Islet of Langerhans (tissue), 1 donor: Measurements from ENCODE around the gene SV2C.
"Not testable (repeated sequence)": the region's sequence is repeated elsewhere in the genome, so short reads cannot be mapped to it uniquely, and the experiment has no call there.

Source experiments
- FAIRE-seq: peaks from one replicate; lab custom pipeline; 2011; peaks lifted over from hg19 to GRCh38; lab: Jason Lieb, UNC

Gene SV2C, protein sequence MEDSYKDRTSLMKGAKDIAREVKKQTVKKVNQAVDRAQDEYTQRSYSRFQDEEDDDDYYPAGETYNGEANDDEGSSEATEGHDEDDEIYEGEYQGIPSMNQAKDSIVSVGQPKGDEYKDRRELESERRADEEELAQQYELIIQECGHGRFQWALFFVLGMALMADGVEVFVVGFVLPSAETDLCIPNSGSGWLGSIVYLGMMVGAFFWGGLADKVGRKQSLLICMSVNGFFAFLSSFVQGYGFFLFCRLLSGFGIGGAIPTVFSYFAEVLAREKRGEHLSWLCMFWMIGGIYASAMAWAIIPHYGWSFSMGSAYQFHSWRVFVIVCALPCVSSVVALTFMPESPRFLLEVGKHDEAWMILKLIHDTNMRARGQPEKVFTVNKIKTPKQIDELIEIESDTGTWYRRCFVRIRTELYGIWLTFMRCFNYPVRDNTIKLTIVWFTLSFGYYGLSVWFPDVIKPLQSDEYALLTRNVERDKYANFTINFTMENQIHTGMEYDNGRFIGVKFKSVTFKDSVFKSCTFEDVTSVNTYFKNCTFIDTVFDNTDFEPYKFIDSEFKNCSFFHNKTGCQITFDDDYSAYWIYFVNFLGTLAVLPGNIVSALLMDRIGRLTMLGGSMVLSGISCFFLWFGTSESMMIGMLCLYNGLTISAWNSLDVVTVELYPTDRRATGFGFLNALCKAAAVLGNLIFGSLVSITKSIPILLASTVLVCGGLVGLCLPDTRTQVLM

DNA sequence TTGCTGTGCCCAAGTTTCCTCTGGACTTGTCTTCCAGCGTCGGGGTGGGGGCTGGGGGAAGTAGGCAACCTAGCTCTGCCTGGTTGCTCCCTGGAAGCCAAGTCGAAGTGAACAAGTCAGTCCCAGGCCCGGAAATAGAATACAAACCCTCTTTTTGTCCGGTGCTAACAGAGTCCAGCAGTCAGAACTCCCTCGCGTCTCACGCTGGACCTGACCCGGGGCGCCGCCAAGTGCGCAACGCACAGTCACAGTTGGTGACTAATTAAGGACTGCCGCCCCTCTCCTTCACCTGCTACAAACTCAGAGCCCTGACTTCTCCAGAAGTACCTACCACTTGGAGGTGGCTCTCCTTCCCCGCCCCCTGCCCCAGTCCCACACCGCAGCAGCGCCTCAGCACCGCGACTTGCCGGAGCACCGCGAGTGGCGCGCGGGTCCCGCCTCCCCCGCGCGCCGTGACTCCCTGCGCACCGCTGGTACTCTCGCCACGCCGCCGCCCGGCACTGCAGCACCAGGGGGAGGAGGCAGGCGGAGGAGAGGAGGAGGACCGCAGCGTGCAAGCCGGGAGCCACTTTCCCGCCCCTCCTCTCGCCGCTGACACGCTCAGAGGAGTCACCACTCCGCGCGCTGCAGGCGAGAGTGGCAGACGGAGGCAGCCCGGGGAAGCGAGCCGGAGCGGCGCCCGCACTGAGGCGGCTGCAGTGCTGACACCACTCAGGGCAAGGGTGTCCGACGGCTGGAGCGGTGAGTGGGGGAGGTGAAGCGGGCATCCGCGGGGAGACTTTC, at the start of gene SV2C:
Gene SV2C, plus strand, starts transcription at position 612 of the 783 bp plus-strand sequence. CDS start 48,368 bp downstream, outside the sequence.
- no peak for FAIRE-seq

DNA sequence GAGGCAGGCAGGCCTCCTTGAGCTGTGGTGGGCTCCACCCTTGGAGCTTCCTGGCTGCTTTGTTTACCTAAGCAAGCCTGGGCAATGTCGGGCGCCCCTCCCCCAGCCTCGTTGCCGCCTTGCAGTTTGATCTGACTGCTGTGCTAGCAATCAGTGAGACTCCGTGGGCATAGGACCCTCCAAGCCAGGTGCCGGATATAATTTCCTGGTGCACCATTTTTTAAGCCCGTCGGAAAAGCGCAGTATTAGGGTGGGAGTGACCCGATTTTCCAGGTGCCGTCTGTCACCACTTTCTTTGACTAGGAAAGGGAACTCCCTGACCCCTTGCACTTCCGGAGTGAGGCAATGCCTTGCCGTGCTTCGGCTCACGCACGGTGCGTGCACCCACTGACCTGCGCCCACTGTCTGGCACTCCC, 45.4 kb upstream of the SV2C start:
- not testable (repeated sequence) for FAIRE-seq

DNA sequence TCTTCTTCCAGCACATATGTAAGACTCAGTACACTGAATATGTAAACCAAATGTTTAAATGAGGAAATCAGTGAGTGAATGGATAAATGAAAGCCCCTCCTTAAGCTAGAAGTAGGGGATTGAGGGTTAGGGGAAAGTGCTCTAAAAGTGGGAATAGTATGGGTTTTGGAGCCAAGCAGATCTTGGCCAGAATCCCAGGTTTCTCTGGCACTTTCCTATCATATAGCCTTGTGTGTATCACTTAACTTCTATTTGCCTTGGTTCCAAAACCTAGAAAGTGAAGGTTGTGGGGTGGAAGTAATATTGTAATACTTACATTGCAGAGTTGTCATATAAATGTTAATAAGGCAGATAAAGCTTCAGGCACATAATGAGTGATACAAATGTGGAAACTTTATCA, 45.0 kb upstream of the SV2C start:
- FAIRE-seq: no peak

DNA sequence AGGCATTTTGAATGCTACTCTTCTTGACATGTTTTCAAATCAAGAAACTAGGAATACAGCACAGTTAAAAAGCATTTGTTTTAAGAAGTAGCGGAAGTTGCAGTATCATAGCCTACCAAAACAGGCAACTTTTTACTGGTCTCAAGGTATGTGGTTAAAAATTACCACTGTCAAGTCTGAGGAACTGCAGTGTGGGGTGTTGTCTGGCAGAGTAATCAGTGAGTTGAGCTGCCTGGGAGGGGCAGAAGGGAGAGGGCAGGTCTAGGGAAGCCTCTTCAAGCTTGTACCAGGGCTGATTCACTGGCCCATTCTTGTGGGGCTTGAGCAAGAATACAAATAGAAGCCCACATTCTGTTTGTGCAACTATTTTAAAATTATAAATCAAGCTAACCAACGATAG, 42.4 kb upstream of the SV2C start:
- no peak for FAIRE-seq

DNA sequence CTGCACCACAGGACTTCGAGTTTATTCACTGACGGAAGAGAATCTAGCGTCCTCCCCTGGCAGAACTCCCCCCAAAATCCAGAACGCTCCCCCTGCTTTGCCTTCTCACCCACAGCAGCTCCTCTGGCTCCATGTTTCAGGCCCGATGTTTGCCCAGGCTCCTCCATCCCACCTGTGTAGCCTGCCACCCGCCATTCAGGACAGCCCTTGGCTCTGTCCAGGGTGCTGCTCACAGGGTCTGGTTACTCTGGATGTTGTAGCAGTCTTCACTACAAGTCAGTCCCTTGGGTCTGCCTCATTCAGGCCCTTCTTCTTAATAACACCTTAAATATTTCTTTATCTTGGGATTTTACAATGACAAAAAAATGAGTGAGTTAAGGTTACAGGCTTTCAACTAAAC, 41.3 kb upstream of the SV2C start:
- no peak for FAIRE-seq

DNA sequence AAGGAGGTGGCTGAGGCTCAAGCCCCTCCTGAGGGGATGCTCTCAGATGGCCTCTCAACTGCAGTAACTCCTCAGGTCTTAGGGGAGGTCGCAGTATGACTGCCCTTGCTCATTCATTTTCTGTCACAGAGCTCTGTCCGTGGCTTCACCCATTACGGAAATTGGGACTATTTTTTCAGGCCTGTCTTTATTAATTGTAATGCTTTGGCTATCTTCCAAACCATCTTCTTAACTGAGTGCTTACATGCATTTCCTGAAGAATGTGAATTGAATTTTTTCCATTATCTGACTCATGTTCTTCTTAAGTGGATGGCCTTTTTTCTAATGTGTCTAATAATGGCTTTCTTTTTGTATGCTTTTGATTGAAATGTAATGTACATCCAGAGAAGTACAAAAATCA, 36.4 kb upstream of the SV2C start:
- FAIRE-seq: no peak

DNA sequence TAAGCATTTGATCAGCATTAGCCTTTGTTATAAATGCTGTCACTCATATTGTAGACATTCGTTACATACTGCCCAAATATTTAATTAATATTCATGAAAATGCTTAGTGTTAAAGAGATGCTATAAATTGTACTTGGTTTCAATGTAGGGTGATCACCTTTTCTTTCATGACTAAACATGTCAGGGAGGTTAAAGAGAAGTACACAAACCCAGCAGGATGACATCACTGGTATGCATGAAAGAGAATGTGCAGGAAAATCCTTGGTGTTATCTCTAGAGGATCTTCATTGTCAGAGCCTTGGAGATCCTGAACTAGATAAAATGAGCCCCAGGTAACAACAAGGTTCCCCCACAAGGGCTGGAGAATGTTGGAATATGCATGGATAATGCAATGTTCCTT, 33.0 kb upstream of the SV2C start:
- FAIRE-seq: no peak

DNA sequence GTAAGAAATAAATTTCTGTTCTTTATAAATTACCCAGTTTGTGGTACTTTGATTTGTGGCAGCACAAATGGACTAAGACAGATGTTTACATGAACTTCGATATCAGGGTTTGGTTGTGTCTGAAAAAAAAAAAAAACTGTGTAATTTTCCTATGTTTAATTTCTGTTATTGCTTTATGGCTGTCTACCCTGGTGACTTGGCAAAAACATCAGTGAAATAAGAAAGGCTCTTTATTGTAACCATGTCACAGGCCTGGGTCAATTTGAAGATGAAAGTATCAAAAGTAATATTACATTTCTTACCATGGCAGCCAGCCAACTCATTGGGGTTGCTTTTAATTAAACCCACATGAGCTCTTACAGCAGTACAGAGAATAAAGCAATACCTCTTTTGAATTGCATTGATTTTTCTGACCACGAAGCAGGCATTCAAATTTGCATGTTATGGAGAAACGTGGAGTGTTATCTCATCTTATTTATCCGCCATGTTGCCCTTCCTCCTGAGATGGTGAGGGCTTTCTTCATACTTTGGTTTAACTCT, 20.6 kb upstream of the SV2C start:
- FAIRE-seq: no peak

DNA sequence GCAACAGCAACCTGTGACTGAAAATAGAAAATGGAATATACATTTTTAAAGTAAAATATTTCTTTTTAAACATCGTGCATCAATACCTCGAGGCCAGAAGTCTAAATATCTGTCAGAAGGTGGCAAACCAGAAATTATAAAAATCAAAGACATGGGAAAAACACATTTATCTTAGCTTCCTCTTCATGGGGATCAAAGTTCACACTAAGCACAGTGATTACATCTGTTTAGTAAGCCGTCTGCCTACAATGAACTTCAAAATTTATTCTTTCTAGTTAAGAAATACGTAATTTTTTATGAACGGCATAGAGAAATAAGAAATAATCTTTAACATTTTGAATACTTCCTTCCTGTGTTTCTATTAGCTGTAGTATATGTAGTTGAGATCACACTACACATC, 17.9 kb upstream of the SV2C start:
- FAIRE-seq: no peak

DNA sequence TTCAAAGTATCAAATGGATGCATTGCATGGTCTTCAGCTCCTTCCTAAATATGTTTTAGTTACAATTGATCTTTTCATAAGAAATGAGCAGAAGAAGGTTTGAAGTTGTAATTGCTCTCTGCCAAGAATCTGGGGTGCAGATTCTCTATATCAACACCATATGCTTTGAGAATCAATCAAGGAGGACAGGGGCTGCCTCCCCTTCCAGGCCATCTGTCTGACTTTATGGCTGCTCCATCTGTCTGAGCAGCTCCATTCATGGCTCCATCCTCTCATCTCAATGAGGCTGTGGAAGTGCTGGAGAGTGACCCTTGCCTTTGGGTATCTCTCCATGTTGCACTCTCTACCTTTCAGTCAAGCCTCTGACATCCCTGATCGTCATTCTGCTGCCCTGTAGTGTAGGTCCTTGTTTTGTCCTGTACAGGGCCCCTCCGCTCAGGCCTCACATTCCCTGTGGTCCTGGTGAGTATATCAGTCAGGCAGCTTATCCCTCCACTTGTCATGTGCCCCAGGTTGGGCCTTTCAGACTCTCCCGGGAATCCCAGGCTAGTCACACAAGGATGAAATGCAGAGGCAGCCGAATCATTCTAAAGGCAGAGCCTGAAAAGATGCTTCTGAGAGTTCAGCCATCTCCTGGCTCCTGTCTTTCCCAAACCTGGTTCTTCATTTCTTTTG, 14.0 kb upstream of the SV2C start:
- FAIRE-seq: no peak

DNA sequence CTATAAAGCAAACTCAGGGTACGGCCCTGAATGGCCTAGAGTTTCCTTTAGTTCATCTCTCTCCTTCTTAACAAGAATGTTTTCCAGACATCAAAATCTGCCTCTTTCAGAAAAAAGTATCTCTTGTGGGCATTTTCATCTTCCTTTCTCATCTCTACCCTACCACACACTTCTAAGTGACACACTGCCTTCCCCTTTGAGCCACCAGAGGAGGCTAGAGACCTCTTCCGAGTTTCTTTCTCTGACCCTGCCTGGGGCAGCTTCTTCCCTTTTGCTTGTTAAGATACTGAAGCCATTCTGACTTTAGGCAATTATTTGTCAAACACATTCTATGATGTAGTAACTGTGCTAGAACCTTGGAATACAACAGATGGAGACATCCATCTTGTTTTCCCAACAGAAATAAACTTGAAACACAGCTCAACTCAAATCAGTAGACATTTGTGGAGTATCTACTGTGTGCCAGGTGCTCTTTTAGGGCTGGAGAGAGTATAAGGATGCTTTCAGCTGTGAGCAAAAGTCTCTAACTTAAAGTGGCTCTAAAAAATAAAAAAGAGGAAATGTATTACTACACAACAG, 8.6 kb upstream of the SV2C start:
- no peak for FAIRE-seq

DNA sequence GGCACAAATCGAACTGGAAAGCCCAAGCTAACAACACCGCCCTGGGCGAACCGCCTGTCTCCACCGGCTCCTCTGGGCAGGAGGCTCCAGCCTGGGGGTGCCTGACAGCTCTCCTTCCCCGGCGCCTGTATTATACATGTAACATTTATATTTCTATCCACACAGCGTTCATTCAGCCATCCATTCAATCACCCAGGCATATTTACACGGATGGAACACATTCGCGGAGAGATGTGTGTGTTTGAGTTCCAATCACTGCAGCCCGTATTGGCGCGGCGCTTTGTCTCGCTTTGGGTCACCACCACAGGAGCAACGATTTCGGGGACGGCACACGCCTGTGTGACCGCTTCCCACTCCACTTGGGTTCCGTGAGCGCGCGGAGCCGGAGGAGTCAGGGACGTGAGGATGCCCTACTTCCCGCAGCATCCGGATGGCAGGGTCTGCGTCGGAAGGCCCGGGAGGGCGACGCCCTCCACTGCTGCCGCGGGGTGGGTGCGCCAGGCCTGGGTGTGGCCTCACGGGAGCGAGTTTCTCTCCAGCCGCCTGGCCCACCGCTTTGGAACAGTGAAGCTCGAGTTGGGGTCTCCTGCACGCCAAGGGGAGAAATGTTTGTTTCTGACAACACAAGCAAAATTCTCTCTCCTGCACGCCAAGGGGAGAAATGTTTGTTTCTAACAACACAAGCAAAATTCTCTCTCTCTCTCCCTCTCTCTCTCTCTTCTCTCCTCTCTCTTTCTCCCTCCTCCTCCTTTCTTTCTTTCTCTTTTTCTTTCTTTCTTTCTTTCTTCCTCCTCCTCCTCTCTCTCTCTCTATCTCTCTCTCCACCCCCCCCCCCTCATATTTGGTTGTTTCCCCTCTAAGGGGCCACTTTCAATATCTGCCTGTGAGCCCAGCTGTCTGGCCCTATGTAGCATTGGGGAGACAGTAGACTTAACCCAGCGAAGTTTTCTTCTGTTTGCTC, 1.1 kb upstream of the SV2C start:
- FAIRE-seq: no peak

DNA sequence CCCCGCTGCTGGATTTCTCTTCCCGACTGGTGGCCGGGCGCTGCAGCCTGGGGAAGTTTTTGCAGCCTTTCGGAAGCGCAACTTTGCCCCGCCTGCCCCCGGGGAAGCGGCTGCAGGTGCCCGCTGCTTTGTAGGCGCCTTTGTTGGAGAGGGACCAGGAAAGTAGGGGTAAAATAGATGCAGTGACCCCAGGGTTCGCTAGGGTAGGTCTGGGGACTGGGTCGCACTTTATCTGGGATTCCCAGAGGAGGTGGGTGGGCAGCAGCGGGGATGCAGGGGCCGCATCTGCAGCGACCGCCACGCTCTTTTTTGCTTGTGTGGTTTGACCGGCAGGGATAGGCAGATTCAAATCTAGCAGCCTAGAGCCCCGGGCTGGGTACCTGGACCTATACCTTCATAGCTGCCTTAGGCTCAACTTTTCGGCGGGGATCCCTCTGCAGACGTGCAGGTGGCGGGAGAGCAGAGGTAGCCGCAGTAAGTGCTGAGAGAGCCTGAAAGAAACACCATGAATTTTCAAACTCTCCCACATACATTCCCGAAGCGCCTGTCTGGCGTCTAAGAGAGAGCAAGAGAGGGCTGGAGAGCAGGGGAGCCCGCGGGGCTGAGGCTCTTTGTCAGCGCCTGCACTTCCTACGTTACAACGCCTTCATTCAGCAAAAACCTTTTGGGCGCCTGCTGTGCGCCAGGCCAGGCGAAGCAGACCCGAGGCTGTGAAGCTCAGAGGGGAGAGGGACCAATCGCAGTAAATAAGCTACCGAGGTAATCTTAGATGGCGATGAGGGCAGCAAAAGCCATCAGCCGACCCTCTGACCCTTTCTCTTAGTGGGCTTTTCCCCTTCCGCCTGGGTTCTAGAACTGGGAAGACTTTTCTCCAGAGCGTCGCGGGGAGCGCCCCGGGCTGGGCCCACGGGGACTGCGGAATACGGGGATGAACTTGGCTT, 642 bp downstream of the SV2C start:
- FAIRE-seq: no peak

DNA sequence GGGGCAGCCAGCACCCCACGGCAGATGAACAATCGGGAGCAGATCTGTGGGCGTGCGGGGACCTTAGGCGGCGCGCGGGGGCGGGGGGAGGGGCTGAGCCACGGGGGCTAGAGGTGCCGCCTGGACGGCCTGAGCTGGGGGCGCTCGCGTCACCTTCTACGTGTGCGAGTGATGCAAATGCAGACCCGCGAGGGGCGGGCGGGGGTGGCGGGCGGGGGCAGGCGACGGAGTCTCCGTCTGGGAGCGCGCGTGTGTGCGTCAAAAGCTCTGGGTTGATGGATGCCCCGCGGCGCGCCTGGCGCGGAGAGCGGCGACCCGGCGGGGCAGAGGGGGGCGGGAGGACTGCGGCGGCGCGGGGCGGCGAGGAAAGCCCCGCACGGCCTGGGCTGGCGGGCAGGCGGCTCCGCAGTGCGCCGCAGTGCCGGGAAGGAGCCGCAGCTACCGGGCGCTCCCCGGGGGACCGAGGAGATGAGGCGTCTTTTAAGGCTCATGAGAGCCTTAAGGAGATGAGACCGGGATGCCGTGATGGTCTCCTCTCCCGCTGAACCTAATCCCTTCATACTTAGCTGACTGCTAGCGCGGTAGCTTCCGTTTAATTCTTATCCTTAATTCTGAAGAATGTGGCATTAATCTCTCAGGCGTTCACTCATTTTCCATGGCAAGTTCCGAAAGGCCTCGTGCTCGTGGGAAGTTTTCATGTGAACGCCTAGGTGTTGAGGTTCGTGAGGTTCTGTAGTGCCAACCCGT, 1.5 kb downstream of the SV2C start:
- FAIRE-seq: no peak

DNA sequence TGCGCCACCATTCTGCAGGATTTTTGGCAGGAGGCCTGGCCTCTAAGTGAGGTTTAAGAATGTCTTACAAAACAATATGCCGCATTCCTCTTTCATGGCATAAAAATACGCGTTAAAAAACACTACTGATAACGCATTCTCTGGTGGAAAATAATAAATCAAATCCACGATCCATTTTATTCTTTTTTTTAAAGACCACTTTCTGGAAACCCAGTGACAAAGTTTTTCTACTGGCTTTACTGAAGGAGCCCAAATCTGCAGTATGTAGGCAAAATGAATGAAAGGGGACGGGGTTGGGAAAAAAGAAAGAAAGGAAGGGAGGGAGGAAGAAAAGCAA, 2.0 kb downstream of the SV2C start:
- FAIRE-seq: no peak

DNA sequence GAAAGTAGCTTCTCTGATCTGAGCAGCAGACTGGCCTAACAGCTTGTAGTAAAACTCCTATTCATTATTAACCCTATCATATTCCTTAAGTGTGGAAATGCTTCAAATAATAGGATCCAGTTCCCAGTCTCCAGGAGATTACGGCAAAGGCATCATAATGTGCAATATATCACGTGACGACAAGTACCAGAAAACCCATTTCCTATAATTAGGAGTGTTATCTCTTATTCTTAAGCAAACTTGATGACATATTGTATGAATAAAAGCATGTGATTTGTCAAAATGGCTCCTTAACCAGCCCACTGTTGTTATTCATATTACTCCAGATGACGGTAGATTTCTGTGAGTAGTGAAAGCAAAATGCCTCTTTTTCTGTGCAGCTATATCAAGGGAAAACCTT, 2.9 kb downstream of the SV2C start:
- FAIRE-seq: no peak

DNA sequence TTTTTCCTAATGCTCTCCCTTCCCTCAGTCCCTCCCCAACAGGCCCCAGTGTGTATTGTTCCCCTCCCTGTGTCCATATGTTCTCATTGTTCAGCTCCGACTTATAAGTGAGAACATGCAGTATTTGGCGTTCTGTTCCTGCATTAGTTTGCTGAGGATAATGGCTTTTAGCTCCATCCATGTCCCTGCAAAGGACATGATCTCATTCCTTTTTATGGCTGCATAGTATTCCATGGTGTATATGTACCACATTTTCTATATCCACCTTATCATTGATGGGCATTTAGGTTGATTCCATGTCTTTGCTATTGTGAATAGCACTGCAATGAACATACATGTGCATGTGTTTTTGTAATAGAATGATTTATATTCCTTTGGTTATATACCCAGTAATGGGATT, 6.0 kb downstream of the SV2C start:
- not testable (repeated sequence) for FAIRE-seq

DNA sequence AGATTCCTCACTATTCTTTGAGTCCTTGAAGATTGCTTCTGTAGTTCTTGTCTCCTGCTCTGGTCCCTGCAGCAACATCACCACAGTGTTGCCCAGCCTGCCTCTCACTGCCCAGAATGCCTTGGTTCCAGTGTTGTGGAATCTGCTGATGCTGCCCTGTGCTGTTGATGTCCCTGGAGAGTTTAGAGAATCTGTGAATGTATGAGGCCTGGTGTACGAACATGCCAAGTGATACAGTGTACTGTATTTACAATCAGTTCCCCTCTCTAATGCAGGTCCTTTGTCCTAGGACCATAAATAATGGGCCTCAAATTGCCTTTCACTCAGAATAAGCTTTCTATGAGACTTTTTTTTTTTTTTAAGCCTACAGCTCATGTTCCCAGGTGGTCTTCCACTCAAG, 8.2 kb downstream of the SV2C start:
- FAIRE-seq: no peak

DNA sequence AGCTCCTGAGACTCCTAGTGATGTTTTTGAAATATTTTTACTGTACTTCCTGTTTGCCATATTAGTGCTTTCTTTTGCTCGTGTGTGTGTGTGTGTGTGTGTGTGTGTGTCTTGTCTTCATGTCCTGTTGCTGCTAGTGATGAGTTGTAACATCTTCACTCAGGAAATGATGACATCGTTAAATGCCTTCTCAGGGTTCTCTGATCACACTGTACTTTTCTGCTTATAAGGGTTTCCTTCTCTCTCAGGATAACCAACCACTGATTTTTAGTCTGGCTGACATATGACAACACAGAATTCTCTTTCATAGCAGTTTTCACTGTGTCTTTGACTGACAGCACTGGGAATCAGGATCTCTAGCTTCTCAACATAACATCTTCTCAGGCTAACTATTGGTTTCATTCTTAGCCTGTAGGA, 16.1 kb downstream of the SV2C start:
- FAIRE-seq: no peak
